Endothelial cell (in vitro differentiated cells): Measurements from ENCODE around the gene CRIP3. TPM values are rescaled to one million over a fixed set of nuclear protein-coding genes. Genes with fewer than 3 reads are reported as not detected.

Experiments
- DNase-seq: peaks from one replicate; pipeline ENCODE4 v3.0.0; 2021; ENCODE audit warnings: low spot score
- H3K27ac Mint-ChIP-seq: one replicate; pipeline ENCODE4 v1.8.0; 2021; ENCODE audit warnings: mixed read lengths, inconsistent platforms; ENCODE audit not compliant: unreplicated experiment
- H3K27me3 Mint-ChIP-seq: one replicate; pipeline ENCODE4 v1.8.0; 2021; ENCODE audit warnings: mild to moderate bottlenecking, moderate library complexity, mixed read lengths, inconsistent platforms; ENCODE audit not compliant: unreplicated experiment
- H3K36me3 Mint-ChIP-seq: one replicate; pipeline ENCODE4 v1.8.0; 2021; ENCODE audit warnings: mild to moderate bottlenecking, low read depth, mixed read lengths, inconsistent platforms; ENCODE audit not compliant: unreplicated experiment
- H3K4me1 Mint-ChIP-seq: one replicate; pipeline ENCODE4 v1.8.0; 2021; ENCODE audit warnings: mild to moderate bottlenecking, mixed read lengths, inconsistent platforms; ENCODE audit not compliant: unreplicated experiment
- H3K4me3 Mint-ChIP-seq: one replicate; pipeline ENCODE4 v1.8.0; 2021; ENCODE audit warnings: mild to moderate bottlenecking, mixed read lengths, inconsistent platforms; ENCODE audit not compliant: unreplicated experiment
- H3K9me3 Mint-ChIP-seq: one replicate; pipeline ENCODE4 v1.8.0; 2021; ENCODE audit warnings: mixed read lengths, inconsistent platforms; ENCODE audit not compliant: unreplicated experiment
- total RNA-seq: library from RNA; stranded (reverse); fragmentation: NEBNext Ultra II Directional; extraction: Animal tissue kit (Norgen Biotek cat#: 25700); gene quantifications from one replicate; pipeline ENCODE4 v1.2.1, GENCODE V29; 2021; ENCODE audit not compliant: unreplicated experiment
- TF ChIP-seq, protein P1 (sequence below): fragments of 200-600 bp; sonication (generic); IDR thresholded peaks from one replicate; pipeline ENCODE4 v1.5.0; 2021; ENCODE audit warnings: antibody characterized with exemption; ENCODE audit not compliant: unreplicated experiment

The CRIP3 gene
- total RNA-seq, 1 donor from 2014 or later, result 1.1 TPM

DNA sequence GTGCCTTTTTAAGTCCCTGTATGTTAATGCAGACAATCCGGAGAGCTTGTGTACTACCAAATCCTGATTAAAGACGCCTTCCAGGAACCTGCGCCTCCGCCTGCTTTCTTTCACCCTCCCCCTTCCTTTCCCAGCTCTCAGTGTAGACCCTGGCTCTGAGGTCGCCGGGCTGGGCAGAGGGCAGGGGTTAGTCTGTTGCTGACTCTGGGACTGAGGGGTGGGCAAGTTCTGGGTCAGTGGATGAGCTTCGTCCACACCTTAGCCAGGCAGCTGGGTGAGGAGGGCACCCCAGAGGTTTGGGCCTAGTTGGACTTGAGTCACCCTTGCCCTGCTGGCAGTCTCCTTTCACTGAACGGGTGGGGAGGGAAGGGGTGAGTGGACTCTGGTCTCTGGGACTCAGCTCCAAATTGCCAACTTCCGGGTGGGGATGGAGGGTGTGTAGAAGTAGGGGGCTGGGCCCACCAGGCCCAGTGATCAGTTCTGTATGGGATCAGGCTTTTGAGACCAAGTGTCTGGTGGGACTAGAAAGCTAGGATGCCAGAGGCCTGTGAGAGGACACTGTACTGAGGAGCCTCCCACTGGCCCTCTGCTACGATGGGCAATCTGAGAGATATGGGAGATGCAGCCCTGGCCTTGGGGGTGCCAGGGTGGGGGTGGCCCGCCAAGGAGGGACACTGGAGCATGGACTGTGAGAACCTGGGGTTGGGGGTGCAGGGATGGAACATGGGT is 31.9 kb downstream of the CRIP3 start:
- Mint-ChIP-seq H3K27ac (no peak overlapping the region), H3K9me3 (no peaks in the 10 kb centered on the region), H3K27me3 (peaks cover 19% of the 10 kb centered on the region), H3K4me3 (no peak overlapping the region), H3K4me1 (peaks cover 10% of the 10 kb centered on the region), H3K36me3 (no peaks in the 10 kb centered on the region)
- TF ChIP-seq, protein P1, sequence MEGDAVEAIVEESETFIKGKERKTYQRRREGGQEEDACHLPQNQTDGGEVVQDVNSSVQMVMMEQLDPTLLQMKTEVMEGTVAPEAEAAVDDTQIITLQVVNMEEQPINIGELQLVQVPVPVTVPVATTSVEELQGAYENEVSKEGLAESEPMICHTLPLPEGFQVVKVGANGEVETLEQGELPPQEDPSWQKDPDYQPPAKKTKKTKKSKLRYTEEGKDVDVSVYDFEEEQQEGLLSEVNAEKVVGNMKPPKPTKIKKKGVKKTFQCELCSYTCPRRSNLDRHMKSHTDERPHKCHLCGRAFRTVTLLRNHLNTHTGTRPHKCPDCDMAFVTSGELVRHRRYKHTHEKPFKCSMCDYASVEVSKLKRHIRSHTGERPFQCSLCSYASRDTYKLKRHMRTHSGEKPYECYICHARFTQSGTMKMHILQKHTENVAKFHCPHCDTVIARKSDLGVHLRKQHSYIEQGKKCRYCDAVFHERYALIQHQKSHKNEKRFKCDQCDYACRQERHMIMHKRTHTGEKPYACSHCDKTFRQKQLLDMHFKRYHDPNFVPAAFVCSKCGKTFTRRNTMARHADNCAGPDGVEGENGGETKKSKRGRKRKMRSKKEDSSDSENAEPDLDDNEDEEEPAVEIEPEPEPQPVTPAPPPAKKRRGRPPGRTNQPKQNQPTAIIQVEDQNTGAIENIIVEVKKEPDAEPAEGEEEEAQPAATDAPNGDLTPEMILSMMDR, result no peak
- no peak for DNase-seq

DNA sequence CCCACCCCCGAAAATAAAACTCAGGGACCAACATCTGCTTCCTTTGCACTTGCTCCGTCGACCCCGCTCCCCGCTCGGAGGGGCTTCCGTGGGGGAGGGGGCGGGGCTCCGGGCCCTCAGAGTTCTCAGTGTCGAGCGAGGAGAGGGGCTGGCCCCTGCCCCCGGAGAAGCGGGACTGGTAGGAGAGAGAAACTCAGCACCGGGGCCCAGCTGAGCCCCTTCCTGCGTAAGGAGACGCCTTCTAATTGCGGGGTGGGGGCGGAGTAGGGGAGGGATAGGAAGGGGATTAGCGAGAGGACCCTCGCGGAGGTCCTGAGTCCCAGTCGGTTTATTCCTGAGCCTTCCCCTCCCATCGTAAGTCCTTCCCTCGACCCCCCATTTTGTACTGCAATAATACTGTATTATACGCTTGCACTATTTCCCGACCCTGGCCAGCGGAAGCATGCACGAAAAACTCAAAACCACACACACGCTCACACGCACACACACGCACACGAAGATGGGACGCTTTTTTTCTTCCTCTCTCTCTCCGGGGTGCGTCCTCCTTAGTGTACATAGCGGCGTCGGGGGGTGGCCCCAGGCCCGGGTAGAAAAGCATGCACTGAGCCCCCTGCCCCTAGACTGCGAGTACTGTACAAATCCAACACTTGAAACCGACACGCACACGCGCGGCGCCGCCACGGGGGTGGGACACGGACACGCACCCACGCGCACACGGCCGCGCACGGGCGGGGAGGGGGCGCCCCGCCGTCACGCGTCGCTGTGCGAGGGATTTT is 32.6 kb downstream of the CRIP3 start:
- H3K27ac Mint-ChIP-seq, result no peak overlapping the region
- H3K36me3 Mint-ChIP-seq, result no peaks in the 10 kb centered on the region
- TF ChIP-seq, protein P1, result no peak
- H3K27me3 Mint-ChIP-seq, result peaks cover 17% of the 10 kb centered on the region
- DNase-seq, result no peak
- H3K4me1 Mint-ChIP-seq, result peaks cover 10% of the 10 kb centered on the region
- peak overlapping the region; percentile 48 for H3K4me3 Mint-ChIP-seq
- H3K9me3 Mint-ChIP-seq, result no peaks in the 10 kb centered on the region

GRCh38 chr6:43274916-43275597 is 33.6 kb downstream of the CRIP3 start:
- H3K4me3 Mint-ChIP-seq, result peak overlapping the region; percentile 67
- H3K36me3 Mint-ChIP-seq, result no peaks in the 10 kb centered on the region
- H3K27ac Mint-ChIP-seq, result no peak overlapping the region
- peaks cover 20% of the 10 kb centered on the region for H3K27me3 Mint-ChIP-seq
- H3K9me3 Mint-ChIP-seq, result no peaks in the 10 kb centered on the region
- no peak for DNase-seq
- TF ChIP-seq, protein P1, result no peak
- H3K4me1 Mint-ChIP-seq, result peaks cover 7% of the 10 kb centered on the region

DNA sequence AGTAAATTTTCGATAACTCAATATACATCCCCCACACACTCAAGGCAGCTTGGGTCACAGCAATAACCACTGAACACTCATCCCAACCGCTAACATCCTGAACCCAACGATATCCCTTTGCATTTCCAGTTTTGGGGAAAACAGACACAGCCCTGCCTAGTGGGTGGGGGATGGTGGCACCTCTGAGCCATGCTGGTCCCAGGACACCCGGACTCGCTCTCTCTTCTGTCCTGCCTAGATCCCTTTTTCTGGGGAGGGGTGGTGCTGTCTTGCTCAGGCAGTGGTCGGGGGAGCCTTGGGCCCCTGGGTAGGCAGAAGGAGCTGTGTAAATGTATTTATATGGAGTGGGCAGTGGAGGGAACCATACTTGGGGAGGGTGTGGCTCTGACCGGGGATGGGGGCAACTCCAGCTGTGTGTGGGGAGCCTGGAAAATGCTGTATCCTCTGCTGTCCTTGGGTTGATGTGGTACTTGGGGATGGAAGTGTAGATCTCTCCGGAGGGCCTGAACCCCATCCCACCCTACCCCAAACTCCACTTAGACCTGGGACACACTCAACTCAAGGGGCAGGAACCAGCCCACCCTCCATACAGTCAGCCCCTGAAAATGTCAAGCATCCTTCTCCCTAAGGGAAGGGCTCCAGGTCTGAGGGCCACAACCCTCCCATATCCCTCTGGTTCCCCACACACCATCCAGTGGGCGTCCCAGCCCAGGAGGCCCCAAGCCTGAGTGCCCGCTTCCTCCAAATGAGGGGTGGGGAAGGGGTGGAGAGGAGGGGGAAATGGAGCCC is 34.3 kb downstream of the CRIP3 start:
- H3K4me3 Mint-ChIP-seq, result peak overlapping the region; percentile 31
- no peak overlapping the region for H3K27ac Mint-ChIP-seq
- no peaks in the 10 kb centered on the region for H3K36me3 Mint-ChIP-seq
- H3K27me3 Mint-ChIP-seq, result peaks cover 21% of the 10 kb centered on the region
- TF ChIP-seq, protein P1, result no peak
- DNase-seq, result no peak
- peaks cover 7% of the 10 kb centered on the region for H3K4me1 Mint-ChIP-seq
- H3K9me3 Mint-ChIP-seq, result no peaks in the 10 kb centered on the region
